ENCODE results near the gene TECPR2.

GRCh38 chr14:102407258-102407657 lies 44.5 kb downstream of the TECPR2 start:
- TF ChIP-seq USF2 (IDR thresholded peaks at IDR 0.05; ENCODE audit: low read depth, low read length) (no peak), USF2 (CRISPR knock-in tag; IDR thresholded peaks at IDR 0.05; ENCODE audit: borderline replicate concordance) (no peak), ZFX (CRISPR knock-in tag; IDR thresholded peaks at IDR 0.05; ENCODE audit: low read depth) (no peak)
